GM18508 (cell line): ENCODE results near the gene WARS2.

Source experiments
- ATAC-seq: cut with Tn5 transposase; IDR thresholded peaks from one replicate; pipeline ENCODE4 v1.9.1; 2021; ENCODE audit warnings: moderate number of reproducible peaks; ENCODE audit not compliant: insufficient read depth, unreplicated experiment

WARS2 gene

GRCh38 chr1:119040489-119040888 lies 100.0 kb downstream of the WARS2 start:
- ATAC-seq = no peak

DNA sequence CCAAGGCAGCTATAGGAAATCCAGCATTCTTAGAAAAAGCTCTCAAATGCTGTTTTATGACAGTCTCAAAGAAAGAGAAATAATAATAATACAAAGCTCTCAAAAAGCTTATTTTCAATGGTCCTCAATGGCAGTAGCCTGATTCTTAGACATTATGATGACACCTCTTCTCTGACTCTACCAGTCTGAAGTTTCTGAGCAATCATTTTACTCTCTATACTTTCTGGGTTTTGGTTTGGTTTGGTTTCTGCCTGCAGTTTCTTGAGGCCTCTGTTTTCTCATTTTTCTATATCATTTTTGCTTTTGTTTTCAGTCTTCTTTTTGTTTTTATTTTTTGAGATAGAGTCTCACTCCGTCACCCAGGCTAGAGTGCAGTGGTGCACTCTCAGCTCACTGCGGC lies 102.1 kb downstream of the WARS2 start:
- ATAC-seq = no peak

DNA sequence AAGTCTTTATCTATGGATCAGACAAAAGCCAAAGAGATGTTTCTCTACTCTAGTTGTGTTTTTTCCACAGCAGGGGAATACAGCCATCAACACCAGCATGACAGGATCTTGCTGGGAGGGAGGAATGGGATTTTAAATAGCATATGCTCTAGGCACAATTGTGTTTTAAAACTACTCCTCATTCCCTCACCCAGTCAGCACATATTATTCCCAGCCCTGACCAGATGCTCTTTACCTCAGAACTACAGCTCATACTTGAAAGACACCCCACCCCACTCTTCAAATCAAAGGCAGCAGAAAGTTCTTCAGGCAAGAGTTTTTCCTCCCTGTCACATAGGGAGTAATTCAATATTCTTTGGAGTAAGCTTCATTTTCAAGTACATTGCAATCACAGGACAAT lies 106.1 kb downstream of the WARS2 start:
- no peak for ATAC-seq

DNA sequence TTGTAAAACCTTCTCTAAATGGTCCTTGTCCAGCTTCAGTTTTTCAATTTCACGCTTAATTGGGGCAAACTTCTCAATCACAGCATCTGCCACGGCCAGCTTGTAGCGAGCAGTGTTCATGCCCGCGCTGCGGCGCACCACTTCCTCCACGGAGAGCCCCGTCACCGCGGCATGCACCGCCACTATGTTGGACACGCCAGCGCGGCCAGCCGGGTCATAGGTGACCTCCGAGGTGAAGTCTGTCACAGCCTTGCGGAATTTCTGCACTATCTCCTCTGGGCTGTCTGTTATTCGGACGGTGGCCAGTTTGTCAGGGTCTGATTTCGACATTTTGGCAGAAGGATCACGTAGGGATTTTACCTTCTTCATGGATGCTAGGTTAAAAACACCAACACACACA lies 107.5 kb downstream of the WARS2 start:
- ATAC-seq = no peak

DNA sequence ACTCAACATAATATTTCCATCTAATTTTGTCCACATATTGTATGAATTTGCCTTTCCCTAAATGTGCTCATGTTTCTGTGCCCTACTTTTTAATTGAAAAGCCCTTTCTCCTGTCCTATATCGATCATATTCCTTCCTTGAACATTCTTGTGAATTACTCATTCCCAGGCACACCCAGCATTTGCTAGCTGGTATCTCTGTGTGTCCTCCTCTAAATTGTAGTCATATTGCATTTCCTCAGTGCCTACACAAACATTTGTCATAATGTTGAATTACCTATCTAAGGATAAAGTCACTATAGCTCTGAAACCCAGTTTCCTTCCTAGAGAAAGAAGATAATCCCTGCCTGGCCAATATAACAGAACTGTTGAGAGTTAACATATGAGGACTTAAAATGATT lies 112.7 kb downstream of the WARS2 start:
- no peak for ATAC-seq

GRCh38 chr1:119026956-119027355 lies 113.5 kb downstream of the WARS2 start:
- ATAC-seq = no peak

DNA sequence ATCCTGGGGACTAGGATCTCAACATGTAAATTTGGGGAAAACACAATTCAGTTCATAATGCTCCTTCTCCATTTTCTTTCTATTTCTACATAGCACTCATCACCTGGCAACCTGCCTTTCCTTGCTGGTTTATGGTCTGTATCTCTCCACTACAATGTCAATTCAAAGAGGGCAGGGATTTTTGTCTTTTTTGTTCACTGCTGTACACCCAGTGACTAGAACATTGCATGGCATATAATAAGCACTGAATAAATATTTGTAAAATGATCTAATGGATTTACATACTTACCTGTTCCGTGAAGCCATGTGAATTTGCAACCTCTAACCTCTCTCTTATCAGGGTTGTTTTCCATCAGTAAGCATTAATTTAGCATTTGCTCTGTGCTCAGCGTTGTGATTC lies 124.9 kb downstream of the WARS2 start:
- ATAC-seq = no peak

GRCh38 chr1:119012383-119012782 lies 128.1 kb downstream of the WARS2 start:
- ATAC-seq = no peak

DNA sequence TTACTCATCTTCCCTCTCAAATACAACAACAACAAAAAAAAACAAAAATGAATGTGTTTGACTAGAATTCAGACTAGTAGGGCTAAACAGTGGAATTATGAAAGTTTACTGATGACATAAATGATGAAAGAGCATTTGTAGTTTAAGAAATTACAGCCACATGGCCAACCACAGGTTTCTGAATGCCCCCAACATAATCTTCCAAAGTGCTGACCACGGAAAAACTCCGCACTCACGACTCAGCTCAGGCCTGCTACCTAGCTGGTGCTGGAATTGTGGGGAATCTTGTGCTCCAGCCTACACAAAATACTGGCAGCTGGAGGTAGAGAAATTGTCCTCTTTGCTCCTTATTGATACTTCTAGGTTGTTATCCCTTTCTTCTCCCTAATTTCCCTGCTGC lies 128.7 kb downstream of the WARS2 start:
- no peak for ATAC-seq

DNA sequence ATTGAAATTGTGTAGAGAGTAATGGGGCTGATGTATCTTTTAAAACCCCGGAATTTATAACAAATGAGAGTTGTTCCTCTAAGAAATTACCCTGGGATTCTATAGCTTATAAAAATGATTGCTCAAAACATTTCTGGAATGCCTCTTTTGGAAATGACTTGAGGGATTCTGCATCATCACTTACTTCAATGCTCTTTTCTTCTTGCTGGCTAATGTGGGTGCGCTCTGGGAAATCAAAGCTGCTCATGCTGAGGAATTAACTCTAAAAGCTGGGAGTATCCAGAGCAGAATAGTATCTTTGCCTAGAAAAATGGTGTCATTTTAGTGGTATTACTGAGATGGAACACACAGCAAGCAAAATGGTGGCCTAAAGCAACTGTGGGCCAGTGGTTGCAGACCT lies 129.3 kb downstream of the WARS2 start:
- no peak for ATAC-seq

DNA sequence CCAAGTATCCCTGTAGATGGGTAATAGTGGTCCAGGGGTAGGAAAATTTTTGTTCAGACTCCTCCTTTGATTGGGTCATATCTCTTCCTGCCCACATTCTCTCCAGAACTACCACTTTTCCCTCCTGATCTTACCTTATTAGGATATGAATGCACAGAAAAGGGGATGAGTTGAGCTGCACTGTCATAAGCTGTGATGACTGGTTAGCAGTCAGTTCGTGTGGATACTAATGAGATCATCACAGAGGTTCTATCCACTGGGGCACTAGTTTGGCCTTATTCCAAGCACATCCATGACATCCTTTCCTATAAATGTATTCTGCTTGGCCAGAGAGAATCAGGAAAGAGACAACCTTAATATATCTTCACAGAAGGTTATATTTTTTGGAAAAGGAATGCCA lies 130.3 kb downstream of the WARS2 start:
- ATAC-seq = no peak

DNA sequence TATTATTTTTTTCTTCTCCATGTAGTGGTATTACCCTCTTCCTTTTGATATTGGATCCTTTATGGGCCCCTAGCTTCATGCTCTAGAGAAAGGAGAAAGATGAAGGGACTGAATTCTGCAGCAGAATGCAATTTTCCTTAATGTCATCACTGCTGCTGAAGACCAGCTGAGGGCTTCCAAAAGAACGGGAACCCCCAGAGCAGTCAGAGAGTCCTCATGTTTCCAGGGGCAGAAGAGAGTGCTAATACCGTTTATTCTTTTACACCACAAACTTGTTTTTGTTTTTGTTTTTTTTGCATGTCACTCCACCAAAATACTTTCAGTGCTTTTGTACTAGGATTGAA lies 131.2 kb downstream of the WARS2 start:
- ATAC-seq = no peak

GRCh38 chr1:119008483-119009311 lies 131.8 kb downstream of the WARS2 start:
- ATAC-seq = peak; percentile 57

- ATAC-seq = no peak
Measured at GRCh38 chr1:119007670-119008482, 132.6 kb downstream of the WARS2 start.

DNA sequence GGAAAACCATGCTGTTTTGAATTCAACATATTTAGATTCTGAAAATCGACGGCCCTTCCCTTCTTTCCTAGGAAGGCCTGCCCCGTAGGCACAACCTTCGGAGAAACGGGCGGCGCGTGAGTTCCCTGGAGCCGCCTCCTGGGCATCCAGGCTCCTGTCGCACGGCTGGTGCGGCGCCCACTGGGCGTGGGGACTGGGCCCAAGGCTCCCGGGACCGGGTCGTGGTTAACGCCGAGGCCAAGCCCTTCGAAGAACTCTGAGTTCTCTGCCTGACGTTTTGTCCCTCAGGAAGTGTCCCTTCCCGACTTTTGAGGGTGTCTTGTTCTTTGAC lies 133.1 kb downstream of the WARS2 start:
- no peak for ATAC-seq

GRCh38 chr1:119006406-119007279 lies 133.8 kb downstream of the WARS2 start:
- ATAC-seq = no peak

GRCh38 chr1:119005724-119006405 lies 134.6 kb downstream of the WARS2 start:
- no peak for ATAC-seq

DNA sequence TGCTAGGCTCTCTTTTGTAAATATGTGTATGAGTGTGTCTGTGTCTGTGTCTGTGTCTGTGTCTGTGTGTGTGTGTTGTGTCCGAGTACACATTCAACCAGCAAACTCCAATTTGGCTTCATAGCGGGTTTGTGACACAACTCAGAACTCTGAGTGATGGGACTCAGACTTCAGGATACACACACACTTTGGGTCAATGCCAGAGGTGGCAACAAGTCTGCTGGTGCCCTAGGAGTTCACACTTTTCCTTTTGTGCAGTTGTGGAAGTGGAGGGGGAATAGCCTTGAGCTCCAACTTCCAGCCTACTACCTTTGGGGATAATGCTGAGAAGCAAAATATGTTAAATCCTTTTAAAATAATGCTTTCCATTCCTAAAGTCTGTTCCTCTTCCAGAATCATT lies 135.7 kb downstream of the WARS2 start:
- no peak for ATAC-seq

- ATAC-seq = no peak
Measured at GRCh38 chr1:119004129-119004527, 136.3 kb downstream of the WARS2 start.

- no peak for ATAC-seq
Measured at GRCh38 chr1:119003413-119004128, 136.9 kb downstream of the WARS2 start.
